ENCODE data around the gene IMPA2. TPM values are rescaled to one million over a fixed set of nuclear protein-coding genes. Genes with fewer than 3 reads are reported as not detected.
A peak's percentile ranks its signal among the peaks of the same experiment; 100 is the strongest.

Gene IMPA2
- total RNA-seq, 1 experiment from 2014 or later = 12.8 TPM

DNA sequence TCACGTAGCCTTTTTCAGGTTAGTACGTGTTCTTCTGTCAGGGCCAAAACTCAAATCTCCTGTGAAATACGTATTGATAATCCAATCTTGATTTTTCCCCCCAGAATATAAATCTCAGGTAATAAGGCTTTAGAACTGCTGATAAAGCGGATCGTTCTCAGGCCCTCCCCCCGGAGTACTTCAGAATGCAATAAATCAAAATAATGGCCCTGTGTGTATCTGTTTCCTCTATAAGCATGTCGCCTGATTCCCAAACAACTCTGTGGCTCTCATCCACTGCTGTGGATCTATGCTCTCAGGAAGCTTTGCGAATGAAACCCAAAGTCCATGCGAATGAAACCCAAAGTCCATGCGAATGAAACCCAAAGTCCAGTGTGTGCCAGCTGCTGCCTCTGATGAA, 49.4 kb downstream of the IMPA2 start:
- ChIA-PET CTCF (interaction anchor here (0.8 to 3.4 kb wide), 4 partner anchors 9 to 94 kb away, joined by 3 to 28 read pairs (median 4); no protein-coding TSS in a partner anchor), POLR2A (no interaction called here)
- peaks cover 27% of the 10 kb centered on the region for H3K36me3 Mint-ChIP-seq (ENCODE audit: insufficient read depth, unreplicated experiment)
- TF ChIP-seq, protein P1, sequence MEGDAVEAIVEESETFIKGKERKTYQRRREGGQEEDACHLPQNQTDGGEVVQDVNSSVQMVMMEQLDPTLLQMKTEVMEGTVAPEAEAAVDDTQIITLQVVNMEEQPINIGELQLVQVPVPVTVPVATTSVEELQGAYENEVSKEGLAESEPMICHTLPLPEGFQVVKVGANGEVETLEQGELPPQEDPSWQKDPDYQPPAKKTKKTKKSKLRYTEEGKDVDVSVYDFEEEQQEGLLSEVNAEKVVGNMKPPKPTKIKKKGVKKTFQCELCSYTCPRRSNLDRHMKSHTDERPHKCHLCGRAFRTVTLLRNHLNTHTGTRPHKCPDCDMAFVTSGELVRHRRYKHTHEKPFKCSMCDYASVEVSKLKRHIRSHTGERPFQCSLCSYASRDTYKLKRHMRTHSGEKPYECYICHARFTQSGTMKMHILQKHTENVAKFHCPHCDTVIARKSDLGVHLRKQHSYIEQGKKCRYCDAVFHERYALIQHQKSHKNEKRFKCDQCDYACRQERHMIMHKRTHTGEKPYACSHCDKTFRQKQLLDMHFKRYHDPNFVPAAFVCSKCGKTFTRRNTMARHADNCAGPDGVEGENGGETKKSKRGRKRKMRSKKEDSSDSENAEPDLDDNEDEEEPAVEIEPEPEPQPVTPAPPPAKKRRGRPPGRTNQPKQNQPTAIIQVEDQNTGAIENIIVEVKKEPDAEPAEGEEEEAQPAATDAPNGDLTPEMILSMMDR (IDR thresholded peaks at IDR 0.05; ENCODE audit: unreplicated experiment) = no peak
- no peak overlapping the region for H3K4me3 Mint-ChIP-seq (ENCODE audit: unreplicated experiment)
- peaks cover 16% of the 10 kb centered on the region for H3K4me1 Mint-ChIP-seq (ENCODE audit: insufficient read depth, unreplicated experiment)
- no peaks in the 10 kb centered on the region for H3K27me3 Mint-ChIP-seq (ENCODE audit: insufficient read depth, unreplicated experiment)
- H3K27ac Mint-ChIP-seq (ENCODE audit: low read depth, unreplicated experiment) = no peak overlapping the region
- no peaks in the 10 kb centered on the region for H3K9me3 Mint-ChIP-seq (ENCODE audit: unreplicated experiment)
- DNase-seq (ENCODE audit: unreplicated experiment) = no peak
- intact Hi-C loops (cut with micrococcal nuclease) = no loop called here
- no TSS peak for BruUV-seq (replicated peaks)

DNA sequence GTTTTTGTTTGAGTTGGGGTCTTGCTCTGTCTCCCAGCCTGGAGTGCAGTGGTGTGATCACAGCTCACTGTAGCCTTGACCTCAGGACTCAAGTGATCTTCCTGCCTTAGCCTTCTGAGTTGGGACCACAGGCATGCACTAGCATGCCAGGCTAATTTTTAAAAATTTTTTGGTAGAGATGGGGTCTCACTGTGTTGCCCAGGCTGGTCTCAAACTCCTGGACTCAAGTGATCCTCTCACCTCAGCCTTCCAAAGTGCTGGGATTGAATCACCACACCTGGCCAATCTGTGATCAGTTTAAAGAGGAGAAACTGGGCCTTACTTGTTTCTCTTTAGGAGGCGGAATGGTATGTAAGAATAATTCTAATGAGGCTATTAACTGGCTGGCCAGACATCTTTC, 49.9 kb downstream of the IMPA2 start:
- POLR2A ChIA-PET = no interaction called here
- Mint-ChIP-seq H3K9me3 (ENCODE audit: unreplicated experiment) (no peaks in the 10 kb centered on the region), H3K4me3 (ENCODE audit: unreplicated experiment) (no peak overlapping the region), H3K27ac (ENCODE audit: low read depth, unreplicated experiment) (no peak overlapping the region), H3K4me1 (ENCODE audit: insufficient read depth, unreplicated experiment) (peaks cover 18% of the 10 kb centered on the region), H3K27me3 (ENCODE audit: insufficient read depth, unreplicated experiment) (no peaks in the 10 kb centered on the region), H3K36me3 (ENCODE audit: insufficient read depth, unreplicated experiment) (peaks cover 27% of the 10 kb centered on the region)
- no peak for DNase-seq (ENCODE audit: unreplicated experiment)
- CTCF ChIA-PET = interaction anchor here (0.8 to 3.4 kb wide), 3 partner anchors 8 to 91 kb away, joined by 4 to 28 read pairs (median 5); no protein-coding TSS in a partner anchor
- no TSS peak for BruUV-seq (replicated peaks)
- TF ChIP-seq, protein P1 (IDR thresholded peaks at IDR 0.05; ENCODE audit: unreplicated experiment) = no peak
- intact Hi-C loops (cut with micrococcal nuclease) = no loop called here

DNA sequence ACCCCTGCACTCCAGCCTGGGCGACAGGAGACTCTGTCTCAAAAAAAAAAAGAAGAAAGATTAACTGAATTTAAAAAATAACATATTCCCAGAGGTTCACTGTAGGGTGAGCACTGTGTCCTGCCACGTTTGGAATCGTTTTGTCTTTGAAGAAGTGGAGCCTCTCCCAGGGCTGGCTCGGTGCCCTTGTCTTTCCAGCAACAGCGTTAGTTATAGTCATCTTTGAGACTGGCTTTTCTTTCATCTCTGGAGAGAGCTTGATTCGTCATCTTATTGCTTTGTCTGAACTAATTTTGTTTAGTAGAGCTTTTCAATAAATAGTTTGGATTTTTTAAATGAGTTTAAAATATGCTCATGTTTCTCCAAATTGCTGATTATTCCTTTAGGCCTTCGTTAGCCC, 50.5 kb downstream of the IMPA2 start:
- no peaks in the 10 kb centered on the region for H3K27me3 Mint-ChIP-seq (ENCODE audit: insufficient read depth, unreplicated experiment)
- DNase-seq (ENCODE audit: unreplicated experiment) = no peak
- intact Hi-C loops (cut with micrococcal nuclease) = no loop called here
- H3K4me1 Mint-ChIP-seq (ENCODE audit: insufficient read depth, unreplicated experiment) = peaks cover 19% of the 10 kb centered on the region
- H3K4me3 Mint-ChIP-seq (ENCODE audit: unreplicated experiment) = no peak overlapping the region
- BruUV-seq (replicated peaks) = no TSS peak
- POLR2A ChIA-PET = no interaction called here
- H3K27ac Mint-ChIP-seq (ENCODE audit: low read depth, unreplicated experiment) = no peak overlapping the region
- peaks cover 22% of the 10 kb centered on the region for H3K36me3 Mint-ChIP-seq (ENCODE audit: insufficient read depth, unreplicated experiment)
- CTCF ChIA-PET = interaction anchor here (0.6 to 1.2 kb wide), 4 partner anchors 16 to 481 kb away, joined by 3 to 6 read pairs (median 4); no protein-coding TSS in a partner anchor
- H3K9me3 Mint-ChIP-seq (ENCODE audit: unreplicated experiment) = no peaks in the 10 kb centered on the region
- TF ChIP-seq, protein P1 (IDR thresholded peaks at IDR 0.05; ENCODE audit: unreplicated experiment) = no peak

DNA sequence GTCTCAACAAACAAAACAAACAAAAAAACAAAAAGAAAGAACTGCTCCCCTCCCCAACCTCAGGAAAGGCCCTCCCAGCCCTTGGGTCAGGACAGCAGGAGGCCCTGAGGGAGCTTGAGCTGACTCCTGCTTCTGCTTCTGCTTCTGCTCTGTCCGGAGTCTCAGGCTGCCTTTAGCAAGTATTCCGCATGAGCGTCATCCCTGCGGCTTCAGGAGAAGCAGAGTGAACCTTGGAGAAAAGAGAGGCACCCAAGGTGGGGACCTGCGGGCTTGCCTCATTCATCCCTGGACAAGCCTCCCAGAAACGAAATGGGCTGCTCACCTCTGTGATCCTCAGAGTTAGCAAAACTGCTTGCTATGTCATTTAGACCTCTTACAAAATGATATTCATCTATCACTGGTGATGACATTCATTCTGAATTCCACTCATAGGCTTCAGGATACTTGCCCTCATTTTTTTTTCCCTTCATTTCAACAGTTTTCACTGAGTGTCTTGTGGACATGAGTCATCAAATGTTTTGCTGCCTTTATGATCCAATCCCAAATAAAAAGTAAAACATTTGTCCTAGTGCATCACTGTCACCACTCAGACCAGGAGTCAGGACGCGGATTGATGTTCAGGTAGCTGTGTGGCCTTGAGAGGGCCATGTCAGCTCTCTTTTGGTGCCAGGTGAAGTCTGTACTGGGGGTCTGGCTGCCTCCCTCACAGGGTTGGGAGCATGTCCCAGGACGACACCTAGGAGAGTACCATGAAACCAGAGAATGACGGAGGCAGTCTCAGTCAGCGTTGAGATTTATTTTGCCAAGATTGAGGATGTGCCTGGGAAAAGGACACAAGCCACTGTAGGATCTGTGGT, 51.7 kb downstream of the IMPA2 start:
- TF ChIP-seq, protein P1 (IDR thresholded peaks at IDR 0.05; ENCODE audit: unreplicated experiment) = no peak
- Mint-ChIP-seq H3K4me3 (ENCODE audit: unreplicated experiment) (no peak overlapping the region), H3K27me3 (ENCODE audit: insufficient read depth, unreplicated experiment) (no peaks in the 10 kb centered on the region), H3K27ac (ENCODE audit: low read depth, unreplicated experiment) (peak overlapping the region; percentile 28), H3K4me1 (ENCODE audit: insufficient read depth, unreplicated experiment) (peaks cover 15% of the 10 kb centered on the region), H3K9me3 (ENCODE audit: unreplicated experiment) (no peaks in the 10 kb centered on the region), H3K36me3 (ENCODE audit: insufficient read depth, unreplicated experiment) (peaks cover 21% of the 10 kb centered on the region)
- intact Hi-C loops (cut with micrococcal nuclease) = no loop called here
- ChIA-PET CTCF (interaction anchor here (0.6 to 1.9 kb wide), 7 partner anchors 37 to 596 kb away, joined by 3 to 10 read pairs (median 4); partner anchors contain the start of gene MPPE1), POLR2A (interaction anchor here (0.6 to 1.2 kb wide), 6 partner anchors 8 to 374 kb away, joined by 3 to 4 read pairs (median 4); no protein-coding TSS in a partner anchor)
- DNase-seq (ENCODE audit: unreplicated experiment) = peak; percentile 17
- no TSS peak for BruUV-seq (replicated peaks)
